Tibial nerve (tissue), 3 donors: ENCODE data around the gene SLC4A3.

Experiments used
- EP300 ChIP-seq, 2 donors: sonication (generic); formaldehyde crosslinking; IDR thresholded peaks; one replicate each; pipeline ENCODE4 v1.6.1; 2017; ENCODE audit warnings: antibody characterized with exemption in 2 of 2, mild to moderate bottlenecking in 1 of 2
- POLR2A ChIP-seq, 2 donors: fragments of 450-650 bp; IDR thresholded peaks; one replicate each; pipeline ENCODE4 v1.6.1; 2017; ENCODE audit warnings: antibody characterized with exemption in 2 of 2, mild to moderate bottlenecking in 2 of 2, moderate library complexity in 2 of 2

DNA sequence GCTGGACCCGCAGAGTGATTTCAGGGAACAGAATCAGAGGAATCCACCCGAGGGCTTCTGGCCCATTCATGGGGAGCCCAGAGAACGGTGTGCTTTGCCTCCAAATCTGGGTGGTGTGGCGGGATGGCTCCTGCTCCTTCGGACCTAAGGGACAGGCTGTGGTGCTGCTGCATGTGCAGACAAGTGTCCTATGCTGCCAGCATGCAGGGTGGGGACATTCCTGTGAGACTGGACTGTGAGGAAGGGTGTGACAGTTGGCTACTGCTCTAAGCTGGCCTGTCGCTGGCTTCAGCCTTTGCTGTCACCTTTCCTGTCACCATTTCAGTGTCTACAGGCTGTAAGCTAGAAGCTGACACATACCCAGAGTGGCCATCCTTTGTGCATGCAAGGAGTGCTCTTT lies 2.9 kb upstream of the SLC4A3 start:
- TF ChIP-seq EP300 (IDR thresholded peaks at IDR 0.05) = no peak
- no peak for TF ChIP-seq POLR2A (IDR thresholded peaks at IDR 0.05)
